ACC112 (cell line): ENCODE results near the gene ENTPD3.

Experiments
- H2AFZ ChIP-seq: fragments of 200-600 bp; sonication (generic); one replicate; pipeline ENCODE4 v1.6.0; 2017; ENCODE audit warnings: antibody characterized with exemption, low read length; ENCODE audit not compliant: unreplicated experiment
- H3K27ac ChIP-seq: fragments of 200-600 bp; sonication (generic); 2 replicates; pipeline ENCODE4 v1.5.1; 2014; ENCODE audit warnings: low read depth, mild to moderate bottlenecking, antibody characterized with exemption, low read length, moderate library complexity
- H3K27me3 ChIP-seq: fragments of 200-600 bp; sonication (generic); 2 replicates; pipeline ENCODE4 v1.6.1; 2014; ENCODE audit warnings: mild to moderate bottlenecking, antibody characterized with exemption, low read length, moderate library complexity, mixed read lengths; ENCODE audit not compliant: insufficient read depth
- H3K36me3 ChIP-seq: fragments of 200-600 bp; sonication (generic); 2 replicates; pipeline ENCODE4 v1.6.1; 2016; ENCODE audit warnings: mild to moderate bottlenecking, antibody characterized with exemption, low read length, moderate library complexity, mixed read lengths; ENCODE audit not compliant: insufficient read depth
- H3K4me1 ChIP-seq: fragments of 200-600 bp; sonication (generic); one replicate; pipeline ENCODE4 v1.6.1; 2016; ENCODE audit warnings: low read length, mixed read lengths; ENCODE audit not compliant: insufficient read depth, unreplicated experiment, control insufficient read depth
- H3K4me3 ChIP-seq: fragments of 200-600 bp; sonication (generic); 2 replicates; pipeline ENCODE4 v1.5.1; 2014; ENCODE audit warnings: mild to moderate bottlenecking, low read depth, low read length
- H3K79me2 ChIP-seq: fragments of 200-600 bp; sonication (generic); one replicate; pipeline ENCODE4 v1.6.0; 2016; ENCODE audit warnings: low read length; ENCODE audit not compliant: control insufficient read depth, unreplicated experiment, insufficient read depth

Gene ENTPD3

DNA sequence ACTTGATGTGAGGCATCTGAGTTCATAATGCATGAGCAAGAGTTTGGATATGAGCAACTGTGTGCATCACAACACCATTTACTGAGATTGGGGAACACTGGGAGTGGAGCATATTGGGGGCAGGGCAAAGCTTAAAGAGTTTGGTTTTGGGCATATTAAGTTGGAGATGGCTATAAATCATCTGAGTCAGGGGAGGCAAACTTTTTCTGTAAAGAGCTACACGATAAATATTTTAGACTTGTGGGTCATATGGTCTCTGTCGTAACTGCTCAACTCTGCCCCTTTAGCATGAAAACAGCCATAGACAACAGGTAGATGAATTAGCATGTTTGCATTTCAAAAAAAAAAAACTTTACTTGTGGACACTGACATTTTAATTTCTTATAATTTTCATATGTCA is 20.0 kb downstream of the ENTPD3 start:
- Histone ChIP-seq H2AFZ (no peak overlapping the region), H3K79me2 (no peaks in the 10 kb centered on the region), H3K4me3 (no peak overlapping the region), H3K27me3 (no peaks in the 10 kb centered on the region; the same call in 1 of the 2 replicates), H3K36me3 (no peaks in the 10 kb centered on the region), H3K27ac (no peak overlapping the region), H3K4me1 (no peaks in the 10 kb centered on the region)

DNA sequence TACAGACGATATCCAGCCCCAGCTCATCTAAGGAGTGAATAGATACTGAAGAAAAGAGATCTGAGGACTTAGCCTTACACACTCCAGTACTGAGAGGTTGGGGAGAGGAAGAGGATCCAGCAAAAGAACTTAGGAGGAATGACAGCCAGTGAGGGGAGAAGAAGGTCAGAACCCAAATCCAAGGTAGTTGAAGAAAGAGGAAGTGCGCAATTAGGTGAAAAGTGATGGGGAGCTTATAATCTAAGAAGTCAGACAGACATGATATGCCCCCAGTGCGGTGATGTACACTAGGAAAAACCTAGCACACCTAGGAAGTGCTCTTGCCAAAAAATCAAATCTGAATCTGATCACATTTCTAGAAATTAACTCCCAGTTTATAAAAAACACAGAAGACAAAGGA is 20.6 kb downstream of the ENTPD3 start:
- no peaks in the 10 kb centered on the region for H3K36me3 ChIP-seq
- H3K27me3 ChIP-seq: peaks cover 4% of the 10 kb centered on the region
- H2AFZ ChIP-seq: no peak overlapping the region
- H3K79me2 ChIP-seq: no peaks in the 10 kb centered on the region
- H3K4me3 ChIP-seq: no peak overlapping the region
- no peaks in the 10 kb centered on the region for H3K4me1 ChIP-seq
- no peak overlapping the region for H3K27ac ChIP-seq

DNA sequence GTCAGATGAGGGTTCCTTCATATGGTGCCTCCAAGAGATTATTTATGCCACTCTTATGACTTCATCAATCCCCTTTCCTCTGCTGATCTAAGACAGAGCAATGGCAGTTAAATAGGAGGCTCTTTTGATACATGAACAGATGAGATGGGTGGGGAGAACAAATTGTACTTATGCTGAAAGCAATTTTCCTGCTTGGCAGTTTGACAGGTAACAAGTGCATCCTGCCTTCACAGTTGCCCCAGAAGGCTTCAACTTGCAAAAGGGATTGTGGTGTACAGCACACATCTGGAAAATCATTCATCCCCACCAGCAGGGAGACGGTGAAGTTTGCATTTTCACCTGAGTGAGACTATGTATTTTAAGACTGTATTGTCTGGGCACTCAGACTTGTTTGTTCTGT is 27.3 kb downstream of the ENTPD3 start:
- Histone ChIP-seq H2AFZ (no peak overlapping the region), H3K27me3 (peaks cover 12% of the 10 kb centered on the region; the same call in 1 of the 2 replicates), H3K27ac (no peak overlapping the region), H3K79me2 (no peaks in the 10 kb centered on the region), H3K4me1 (no peaks in the 10 kb centered on the region), H3K36me3 (no peaks in the 10 kb centered on the region), H3K4me3 (no peak overlapping the region)

DNA sequence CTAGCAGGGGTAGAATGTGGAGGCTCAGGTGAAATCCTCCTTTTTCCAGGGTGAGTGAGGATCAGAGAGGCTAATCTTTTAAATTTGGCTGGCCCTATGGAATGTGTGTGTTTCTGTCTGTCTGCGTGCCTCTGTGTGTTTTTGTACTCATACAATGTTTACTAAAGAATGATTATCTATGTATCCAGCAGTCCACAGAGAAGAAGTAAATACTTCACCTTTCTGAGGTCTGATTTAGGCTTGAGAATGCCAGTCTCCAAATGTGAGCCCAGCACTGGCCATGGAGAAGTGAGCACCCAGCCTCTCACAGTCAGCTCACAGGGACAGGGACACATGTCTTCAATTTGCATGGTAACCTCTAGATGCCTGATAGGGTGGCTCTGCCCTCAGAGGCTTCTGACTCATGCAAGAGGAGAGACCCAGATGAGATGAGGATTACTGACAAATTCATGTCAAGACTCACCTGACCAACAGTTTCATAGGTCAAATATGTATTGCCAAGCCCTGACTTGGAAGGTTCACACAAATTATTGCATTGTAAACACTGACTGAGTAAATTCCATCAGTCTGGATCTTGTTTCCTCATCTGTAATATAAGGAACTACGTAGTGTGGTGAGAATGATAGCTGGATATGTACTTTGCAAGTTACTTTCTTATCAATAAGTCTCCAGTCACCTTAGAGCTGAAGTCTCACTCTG is 31.0 kb downstream of the ENTPD3 start:
- H3K4me1 ChIP-seq: no peaks in the 10 kb centered on the region
- H3K4me3 ChIP-seq: no peak overlapping the region
- no peak overlapping the region for H2AFZ ChIP-seq
- H3K27me3 ChIP-seq: peaks cover 8% of the 10 kb centered on the region; the same call in 1 of the 2 replicates
- no peak overlapping the region for H3K27ac ChIP-seq
- H3K79me2 ChIP-seq: no peaks in the 10 kb centered on the region
- H3K36me3 ChIP-seq: no peaks in the 10 kb centered on the region

DNA sequence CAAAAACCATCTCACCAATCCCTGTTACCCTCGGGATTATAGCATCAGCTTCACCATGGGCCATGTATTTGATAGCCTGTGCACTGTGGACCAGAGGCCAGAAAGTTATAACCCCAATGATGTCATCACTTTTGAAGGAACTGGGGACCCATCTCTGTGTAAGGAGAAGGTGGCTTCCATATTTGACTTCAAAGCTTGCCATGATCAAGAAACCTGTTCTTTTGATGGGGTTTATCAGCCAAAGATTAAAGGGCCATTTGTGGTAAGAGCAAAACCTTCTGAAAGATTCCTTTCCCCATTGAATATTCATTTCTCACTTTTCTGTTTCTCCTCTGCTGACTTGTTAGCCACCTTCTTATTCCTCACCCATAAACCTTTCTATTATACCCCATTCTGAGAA is 35.9 kb downstream of the ENTPD3 start:
- H3K27me3 ChIP-seq: no peaks in the 10 kb centered on the region
- no peaks in the 10 kb centered on the region for H3K36me3 ChIP-seq
- H3K27ac ChIP-seq: no peak overlapping the region
- H3K4me1 ChIP-seq: no peaks in the 10 kb centered on the region
- H3K79me2 ChIP-seq: no peaks in the 10 kb centered on the region
- H2AFZ ChIP-seq: no peak overlapping the region
- H3K4me3 ChIP-seq: no peak overlapping the region

DNA sequence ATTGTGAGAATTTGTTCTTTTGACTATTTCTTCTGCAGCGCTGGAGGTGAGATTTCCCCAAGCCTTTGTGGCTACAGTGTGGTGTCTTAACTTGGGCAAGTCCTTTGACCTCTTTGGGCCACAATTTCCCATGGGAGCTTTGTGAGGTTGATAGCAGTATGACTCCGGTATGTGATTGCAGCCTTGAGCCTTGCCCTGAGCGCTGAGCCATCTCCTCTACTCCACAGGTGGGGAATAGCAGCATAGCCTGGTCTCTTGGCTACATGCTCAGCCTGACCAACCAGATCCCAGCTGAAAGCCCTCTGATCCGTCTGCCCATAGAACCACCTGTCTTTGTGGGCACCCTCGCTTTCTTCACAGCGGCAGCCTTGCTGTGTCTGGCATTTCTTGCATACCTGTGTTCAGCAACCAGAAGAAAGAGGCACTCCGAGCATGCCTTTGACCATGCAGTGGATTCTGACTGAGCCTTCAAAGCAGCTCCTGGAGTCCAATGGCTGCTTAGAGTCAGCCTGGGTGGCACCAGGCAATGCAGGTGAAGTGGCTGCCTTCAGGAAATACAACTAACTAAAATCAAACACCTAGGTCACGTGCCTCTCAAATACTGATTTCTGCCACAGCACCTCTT is 40.2 kb downstream of the ENTPD3 start:
- no peak overlapping the region for H3K4me3 ChIP-seq
- no peak overlapping the region for H3K27ac ChIP-seq
- no peak overlapping the region for H2AFZ ChIP-seq
- no peaks in the 10 kb centered on the region for H3K4me1 ChIP-seq
- H3K79me2 ChIP-seq: no peaks in the 10 kb centered on the region
- no peaks in the 10 kb centered on the region for H3K27me3 ChIP-seq
- no peaks in the 10 kb centered on the region for H3K36me3 ChIP-seq

DNA sequence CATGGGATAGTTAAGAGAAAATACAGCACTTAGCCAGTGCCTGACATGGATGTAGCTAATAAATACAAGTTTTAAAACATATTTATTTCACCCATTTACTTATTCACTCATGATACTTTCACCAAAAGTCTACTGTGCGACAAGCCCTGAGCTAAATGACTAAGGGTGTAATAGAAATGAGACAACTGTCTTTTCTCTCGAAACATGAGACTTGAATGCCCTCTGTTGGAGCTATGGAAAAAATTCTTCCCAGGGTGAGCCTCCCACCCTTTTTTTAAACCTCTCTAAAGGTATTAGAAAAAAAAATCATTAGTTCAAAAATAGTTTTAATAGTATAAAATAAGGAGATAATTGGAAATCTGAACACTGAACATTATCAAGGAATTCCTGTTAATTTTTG is 45.8 kb downstream of the ENTPD3 start:
- Histone ChIP-seq H3K27me3 (no peaks in the 10 kb centered on the region), H3K27ac (no peak overlapping the region), H3K36me3 (no peaks in the 10 kb centered on the region), H3K79me2 (no peaks in the 10 kb centered on the region), H3K4me3 (no peak overlapping the region), H3K4me1 (no peaks in the 10 kb centered on the region), H2AFZ (no peak overlapping the region)

DNA sequence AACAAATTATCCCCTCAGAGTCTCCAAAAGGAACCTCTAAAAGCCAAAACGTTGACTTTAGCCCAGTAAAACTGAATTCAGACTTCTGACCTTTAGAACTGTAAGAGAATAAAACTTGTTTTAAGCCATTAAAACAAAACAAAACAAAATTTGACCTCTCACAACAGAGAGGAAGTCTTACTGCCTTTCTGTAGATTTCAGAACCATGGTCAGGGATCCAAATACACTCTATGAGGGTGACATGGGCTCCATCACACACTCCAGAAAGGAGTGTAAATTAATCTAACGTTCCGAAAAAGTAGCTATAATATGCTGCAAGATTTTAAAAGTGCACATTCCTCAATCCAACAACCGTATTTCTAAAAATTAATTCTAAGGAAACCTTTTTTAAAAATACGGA is 50.9 kb downstream of the ENTPD3 start:
- Histone ChIP-seq H3K27me3 (no peaks in the 10 kb centered on the region), H3K27ac (no peak overlapping the region), H2AFZ (no peak overlapping the region), H3K36me3 (no peaks in the 10 kb centered on the region), H3K4me1 (no peaks in the 10 kb centered on the region), H3K79me2 (no peaks in the 10 kb centered on the region), H3K4me3 (no peak overlapping the region)

DNA sequence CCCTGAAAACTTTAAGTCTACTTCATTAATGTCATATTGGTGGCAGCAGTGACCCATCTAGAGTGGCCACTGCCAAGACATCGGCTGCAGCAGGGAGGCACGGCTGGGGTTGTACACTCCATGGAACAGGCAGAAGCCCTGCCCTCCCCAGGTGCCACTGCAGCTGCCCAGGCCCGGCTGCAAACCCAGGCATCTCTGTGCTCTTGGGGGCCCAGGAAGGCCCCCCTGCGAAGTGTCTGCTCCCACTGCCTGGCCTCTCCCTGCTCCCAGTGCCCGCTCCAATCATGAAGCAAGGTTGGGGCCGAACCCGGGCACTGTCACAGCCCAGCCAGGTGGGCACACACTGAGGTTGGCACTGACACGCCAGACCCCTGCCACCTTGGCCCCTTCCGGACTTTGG is 58.1 kb downstream of the ENTPD3 start:
- Histone ChIP-seq H3K27ac (no peak overlapping the region), H2AFZ (no peak overlapping the region), H3K36me3 (no peaks in the 10 kb centered on the region), H3K4me3 (no peak overlapping the region), H3K4me1 (no peaks in the 10 kb centered on the region), H3K27me3 (no peaks in the 10 kb centered on the region), H3K79me2 (no peaks in the 10 kb centered on the region)

DNA sequence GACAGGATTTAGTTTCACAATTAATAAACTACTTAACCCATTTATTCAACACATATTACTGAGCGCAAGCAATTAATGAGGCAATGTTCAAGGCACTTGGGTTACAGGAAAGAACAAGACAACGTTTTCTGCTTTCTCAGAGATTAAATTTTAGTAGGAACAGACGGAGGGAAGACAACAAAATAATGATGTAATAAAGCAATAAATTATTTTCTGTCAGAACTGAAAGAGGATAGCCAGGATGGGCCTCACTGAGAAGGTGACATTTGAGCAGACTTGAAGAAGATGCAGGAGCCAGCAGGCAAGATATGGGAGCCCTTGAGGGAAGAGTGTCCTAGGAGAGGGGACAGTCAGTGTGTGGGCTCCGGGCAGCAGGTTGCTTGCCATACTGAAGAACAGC is 58.9 kb downstream of the ENTPD3 start:
- H3K4me1 ChIP-seq: no peaks in the 10 kb centered on the region
- no peak overlapping the region for H3K27ac ChIP-seq
- no peak overlapping the region for H2AFZ ChIP-seq
- no peaks in the 10 kb centered on the region for H3K36me3 ChIP-seq
- H3K27me3 ChIP-seq: no peaks in the 10 kb centered on the region
- H3K79me2 ChIP-seq: no peaks in the 10 kb centered on the region
- H3K4me3 ChIP-seq: no peak overlapping the region

DNA sequence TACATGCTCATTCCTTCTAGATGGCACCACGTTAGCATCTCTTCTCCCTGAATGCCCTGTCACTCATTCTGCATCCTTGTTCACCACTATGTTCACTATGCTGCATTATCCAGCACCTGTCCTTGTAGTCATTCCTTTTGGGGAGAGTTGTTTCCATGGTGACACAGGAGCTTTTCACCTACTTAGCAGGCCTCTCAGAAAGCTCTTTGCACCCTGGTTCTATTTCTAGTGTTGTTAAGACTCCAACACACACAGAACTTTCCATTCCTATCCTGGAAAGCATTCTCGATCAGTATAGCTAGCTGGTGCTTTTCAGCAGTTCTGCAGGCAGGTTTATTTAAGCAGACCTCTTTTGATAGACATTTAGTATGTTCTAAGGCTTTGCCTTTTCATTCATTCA is 63.5 kb downstream of the ENTPD3 start:
- H3K27me3 ChIP-seq: no peaks in the 10 kb centered on the region

More for the DNA sequence above, 63.5 kb downstream of the ENTPD3 start:
- Histone ChIP-seq H3K27ac (no peak overlapping the region), H3K4me3 (no peak overlapping the region), H3K79me2 (peaks cover 4% of the 10 kb centered on the region), H2AFZ (no peak overlapping the region), H3K36me3 (no peaks in the 10 kb centered on the region), H3K4me1 (peaks cover 9% of the 10 kb centered on the region)
